Measurements from ENCODE around the gene ZNHIT3. TPM values are rescaled to one million over a fixed set of nuclear protein-coding genes. Genes with fewer than 3 reads are reported as not detected.

Gene ZNHIT3
- total and polyA plus RNA-seq, 2 experiments from 2014 or later = 50.5 to 128 TPM

GRCh38 chr17:36459601-36460000, 26.9 kb upstream of the ZNHIT3 start:
- TF ChIP-seq ZNF462 (CRISPR knock-in tag; IDR thresholded peaks at IDR 0.05) = no peak
- no peak for TF ChIP-seq EZH2phosphoT487 (IDR thresholded peaks at IDR 0.05; ENCODE audit: unreplicated experiment)
- TF ChIP-seq STAT1 (IDR thresholded peaks at IDR 0.05; ENCODE audit: unreplicated experiment) = no peak
- no peak for TF ChIP-seq ZNF331 (CRISPR knock-in tag; IDR thresholded peaks at IDR 0.05; ENCODE audit: low read depth)
- TF ChIP-seq EZH2 (IDR thresholded peaks at IDR 0.05; ENCODE audit: low read depth, unreplicated experiment) = no peak
- TF ChIP-seq CTCF (conservative IDR thresholded peaks at IDR 0.05; ENCODE audit: low read depth in 2 of 2) = no peak
- no peak for TF ChIP-seq CREB1 (CRISPR knock-in tag; IDR thresholded peaks at IDR 0.05; ENCODE audit: low read depth)
- H3K4me2 ChIP-seq = no peak overlapping the region
- Mint-ChIP-seq H3K36me3 (ENCODE audit: low read depth) (no peaks in the 10 kb centered on the region), H3K4me3 (no peak overlapping the region), H3K9me3 (peaks cover 3% of the 10 kb centered on the region; the same call in 1 of the 3 replicates), H3K27ac (no peak overlapping the region), H3K27me3 (ENCODE audit: insufficient read depth, low read depth, poor library complexity) (peaks cover 11% of the 10 kb centered on the region), H3K4me1 (no peaks in the 10 kb centered on the region; the same call in 2 of the 3 replicates)
- H3K27ac ChIP-seq (ENCODE audit: low read depth) = no peak overlapping the region
- no peaks in the 10 kb centered on the region for H3F3A ChIP-seq (replicated peaks; ENCODE audit: low read depth)
- no peak for DNase-seq (ENCODE audit: low spot score)
- no peak overlapping the region for H2AFZ ChIP-seq
- no peaks in the 10 kb centered on the region for H3K36me3 ChIP-seq (ENCODE audit: insufficient read depth)
- H3K4me3 ChIP-seq = no peak overlapping the region
- H3K79me2 ChIP-seq (replicated peaks; ENCODE audit: insufficient read depth) = no peaks in the 10 kb centered on the region
- no peaks in the 10 kb centered on the region for H3K4me1 ChIP-seq (ENCODE audit: insufficient read depth)
- no peak for ATAC-seq
- H3K27me3 ChIP-seq (ENCODE audit: insufficient read depth) = peaks cover 12% of the 10 kb centered on the region
- H3K9me2 ChIP-seq (ENCODE audit: insufficient read depth) = 0 out of 2 replicates have a peak, but pooled peaks cover 4% of the 10 kb centered on the region
- H4K20me1 ChIP-seq (replicated peaks; ENCODE audit: insufficient read depth) = 0 out of 2 replicates have a peak, but pooled peaks cover 3% of the 10 kb centered on the region
